ENCODE measurements around the gene ERC2.

ERC2 gene

DNA sequence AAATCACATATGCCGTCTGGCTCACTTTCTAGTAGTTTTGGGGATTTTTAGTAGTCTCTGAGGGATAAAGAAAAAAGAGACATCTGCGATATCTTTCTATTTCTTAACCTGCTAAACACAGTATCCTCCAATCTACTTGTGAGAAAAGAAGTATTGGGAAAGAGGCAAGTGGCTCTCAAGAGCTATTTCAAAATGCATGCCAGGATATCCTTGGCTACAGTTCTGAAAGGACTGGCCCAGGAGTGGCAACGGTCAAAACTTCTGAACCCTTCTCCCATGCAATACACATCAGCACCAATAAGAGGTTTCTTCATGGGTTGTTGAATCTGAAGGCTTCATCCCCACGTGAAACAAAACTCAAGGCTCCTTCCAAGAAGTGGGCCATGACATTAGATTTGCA is 777.1 kb downstream of the ERC2 start:
- no peak for DNase-seq

DNA sequence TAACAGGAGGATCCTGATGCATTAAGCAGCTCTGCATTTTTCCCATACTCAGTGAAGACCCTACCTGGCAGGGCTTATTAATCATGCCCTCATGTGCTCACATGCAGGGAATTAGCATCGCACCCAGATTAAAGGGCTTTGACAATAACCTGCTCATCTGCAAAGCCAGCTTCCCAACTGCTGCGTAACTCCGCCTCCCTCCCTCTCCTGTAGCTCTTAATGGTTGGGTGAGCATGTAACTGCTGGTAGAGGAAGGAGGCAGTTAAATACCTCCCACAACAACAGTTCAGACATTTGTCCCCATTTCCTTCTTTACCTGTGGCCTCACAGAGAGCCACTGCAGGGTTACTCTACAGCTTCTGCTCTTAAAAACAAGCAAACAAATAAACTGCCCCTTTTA is 777.5 kb downstream of the ERC2 start:
- no peak for DNase-seq

DNA sequence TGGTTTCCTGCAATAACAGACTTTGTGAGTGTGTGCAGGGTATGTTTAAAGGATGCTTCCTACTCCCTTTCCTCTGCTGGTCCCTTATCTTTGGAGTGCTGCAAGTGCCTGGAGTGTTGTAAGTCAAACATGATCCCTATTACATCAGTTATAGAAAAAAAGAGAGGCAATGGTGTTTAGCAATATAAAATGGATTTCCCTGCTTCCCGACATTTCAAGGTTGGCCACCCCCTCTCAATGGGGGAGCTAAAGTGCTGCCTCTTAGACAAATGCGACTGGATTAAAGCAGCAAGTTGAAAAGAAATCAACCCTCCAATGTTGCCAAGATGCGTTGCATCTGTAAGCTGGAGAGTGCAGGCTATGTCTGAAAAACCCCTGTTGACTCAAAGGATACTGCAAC is 778.1 kb downstream of the ERC2 start:
- DNase-seq = no peak

DNA sequence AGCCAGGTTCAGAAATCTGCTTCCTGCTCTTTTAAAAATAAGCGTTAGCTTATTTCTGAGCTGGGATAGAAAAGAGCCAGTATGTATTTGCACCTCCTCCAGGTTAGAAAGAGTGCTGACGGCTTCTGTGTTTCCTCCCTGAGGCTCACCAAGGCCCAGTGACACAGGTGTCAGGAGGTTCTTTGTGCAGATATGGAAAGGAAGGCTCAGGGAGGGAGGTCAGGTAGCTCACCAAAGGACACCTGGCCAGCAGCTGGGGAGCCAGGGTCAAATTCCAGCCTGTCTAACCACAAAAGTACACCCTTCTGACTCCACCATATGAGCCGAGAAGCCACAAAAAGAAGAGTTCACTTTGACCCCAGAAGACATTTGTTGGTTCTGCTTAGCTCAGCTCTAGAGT is 780.1 kb downstream of the ERC2 start:
- no peak for DNase-seq

DNA sequence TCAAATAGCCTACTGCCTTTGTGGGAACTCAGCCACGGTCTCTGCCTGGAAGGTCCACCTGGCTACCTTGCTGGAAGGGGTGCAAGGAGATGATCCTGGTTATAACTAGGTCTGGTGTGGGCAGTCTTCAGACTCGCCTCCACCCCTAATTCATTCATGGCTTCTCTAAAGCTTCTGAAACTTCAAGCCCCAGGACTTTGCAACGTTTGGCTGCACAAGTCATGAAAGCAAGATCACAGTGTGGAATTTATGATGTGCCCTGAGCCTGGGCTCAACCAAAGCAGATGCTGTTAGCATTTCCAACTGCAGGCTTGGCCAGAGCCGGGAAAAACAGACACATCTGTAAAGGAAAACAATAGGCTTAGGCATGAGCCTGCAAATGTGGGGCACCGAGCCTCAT is 780.7 kb downstream of the ERC2 start:
- no peak for DNase-seq

DNA sequence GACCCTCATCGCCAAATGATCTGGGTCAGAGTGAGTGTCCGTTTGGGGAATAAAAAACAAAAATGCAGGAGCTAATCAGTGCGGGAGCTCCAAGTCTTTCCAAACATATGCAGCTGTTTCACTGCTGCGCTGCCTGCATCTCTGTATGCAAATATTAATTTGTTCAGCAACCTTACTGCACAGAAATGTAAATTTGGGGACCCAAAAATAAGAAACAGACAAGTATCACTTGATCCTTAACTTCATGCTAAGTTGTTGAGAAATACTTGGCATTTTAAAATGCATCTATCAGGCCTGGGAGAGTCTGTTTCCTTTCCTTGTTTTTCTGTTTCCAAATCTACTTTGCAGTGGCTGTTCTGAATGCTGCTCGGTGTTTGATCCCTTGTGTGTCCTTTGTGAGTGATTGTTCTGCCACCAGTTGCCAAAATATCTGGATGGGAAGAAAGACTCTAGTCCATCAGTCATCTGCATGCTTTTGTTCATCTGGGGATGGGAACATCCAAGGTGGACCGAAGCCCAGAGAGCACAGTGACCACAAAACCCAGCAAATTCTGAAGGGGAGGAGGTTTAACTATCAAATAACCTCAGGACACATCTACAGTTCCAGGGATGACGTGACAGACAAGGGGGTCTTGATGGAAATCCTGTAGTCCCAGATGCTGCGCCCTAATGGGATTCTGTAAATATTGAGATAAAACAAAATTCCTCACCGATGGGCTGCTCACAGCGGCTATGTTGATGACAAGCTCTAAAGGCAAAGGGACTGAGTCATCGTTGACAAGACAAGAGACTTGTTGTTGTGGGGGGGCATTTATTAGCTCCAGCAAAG is 781.6 kb downstream of the ERC2 start:
- no peak for DNase-seq

DNA sequence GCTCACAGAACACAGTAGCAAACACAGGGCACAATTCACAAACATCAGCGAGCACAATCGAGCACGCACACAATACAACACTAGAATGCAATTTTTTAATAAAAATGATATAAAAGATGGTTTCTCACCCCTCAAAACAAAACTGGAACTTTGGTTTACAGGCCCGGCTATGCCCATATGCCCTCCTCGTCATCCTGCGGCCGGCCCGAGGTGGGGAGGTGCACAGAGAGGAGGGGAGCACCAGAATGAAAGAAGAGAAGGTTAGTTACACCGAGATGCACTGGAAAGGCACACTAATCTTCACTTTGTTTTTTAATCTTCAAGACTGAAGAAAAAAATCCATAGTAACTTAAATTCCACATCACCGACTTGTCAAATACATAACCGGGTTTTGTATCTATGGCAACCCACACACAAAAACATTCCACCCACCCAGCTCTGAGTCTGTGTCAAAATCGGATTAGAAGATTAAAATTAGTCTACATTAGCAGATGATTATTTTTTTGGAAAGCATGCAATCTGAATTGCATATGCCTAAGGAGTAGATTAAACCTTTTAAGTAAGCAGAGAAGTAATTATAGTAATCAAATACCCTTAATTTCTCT is 784.5 kb downstream of the ERC2 start:
- DNase-seq = no peak

DNA sequence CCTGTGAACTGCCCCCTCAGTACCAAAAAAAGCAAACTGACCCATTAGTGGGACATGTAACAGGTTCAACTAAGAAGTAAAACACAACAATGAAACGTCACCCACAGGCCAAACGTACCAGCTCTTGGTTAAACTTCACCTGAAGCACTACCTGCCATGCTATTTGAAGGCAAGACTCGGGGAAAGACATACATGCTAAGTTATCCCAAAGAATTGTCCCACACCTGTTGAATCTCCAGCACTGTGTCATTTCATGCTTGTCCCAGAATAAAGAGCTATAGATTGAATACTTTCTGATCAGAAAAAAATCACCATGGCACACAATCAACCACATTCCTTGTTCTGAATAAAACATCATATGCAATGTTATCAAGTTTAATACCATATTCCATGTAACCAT is 785.8 kb downstream of the ERC2 start:
- DNase-seq = no peak

DNA sequence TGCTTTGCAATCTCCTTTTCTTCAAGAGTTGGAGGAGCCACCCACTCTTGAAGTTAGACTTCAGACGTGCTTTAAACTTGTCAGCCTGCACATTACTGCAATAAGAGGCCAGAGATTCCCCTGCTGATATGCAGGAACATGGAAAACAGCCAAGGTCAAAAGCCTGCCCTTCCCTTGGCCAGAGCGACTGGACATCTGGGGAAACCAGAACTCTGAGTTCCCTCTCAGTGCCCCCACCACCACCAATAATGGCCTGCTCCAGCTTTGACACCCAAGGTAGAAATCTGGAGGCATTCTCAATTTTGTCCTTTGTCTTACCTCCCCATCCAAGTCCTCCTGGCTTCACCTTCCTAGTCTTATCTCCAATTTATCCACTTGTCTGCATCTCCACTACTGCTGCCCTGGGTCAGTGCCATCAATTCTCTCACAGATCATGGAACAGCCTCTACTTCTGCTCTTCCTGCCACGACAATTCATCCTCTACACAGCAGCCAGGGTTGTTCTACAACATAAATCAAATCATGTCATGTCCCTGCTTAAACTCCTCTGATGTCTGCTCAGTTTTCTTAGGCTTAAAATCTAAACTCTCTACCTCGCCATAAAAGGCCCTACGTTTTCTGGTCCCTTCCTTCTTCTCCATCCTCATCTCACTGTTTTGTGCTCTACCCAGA is 789.6 kb downstream of the ERC2 start:
- no peak for DNase-seq

DNA sequence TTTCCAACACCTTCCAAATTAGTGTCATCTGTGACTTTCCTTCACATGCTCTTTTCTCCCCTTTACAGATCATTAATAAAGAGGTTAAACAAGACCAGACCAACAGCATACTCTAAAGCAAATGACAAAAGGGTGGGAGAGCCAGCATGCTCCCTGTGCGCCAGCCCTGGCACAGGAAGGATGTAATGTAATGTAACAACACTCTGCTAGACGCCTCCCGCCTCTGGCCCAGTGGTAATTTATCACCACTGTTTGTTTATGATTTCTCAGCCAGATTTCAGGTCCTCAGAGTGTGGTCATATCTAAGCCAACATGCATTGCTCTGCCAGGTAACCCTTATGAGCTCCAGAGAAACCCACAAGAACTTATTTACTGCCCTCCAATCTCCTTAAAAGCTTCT is 791.6 kb downstream of the ERC2 start:
- no peak for DNase-seq

DNA sequence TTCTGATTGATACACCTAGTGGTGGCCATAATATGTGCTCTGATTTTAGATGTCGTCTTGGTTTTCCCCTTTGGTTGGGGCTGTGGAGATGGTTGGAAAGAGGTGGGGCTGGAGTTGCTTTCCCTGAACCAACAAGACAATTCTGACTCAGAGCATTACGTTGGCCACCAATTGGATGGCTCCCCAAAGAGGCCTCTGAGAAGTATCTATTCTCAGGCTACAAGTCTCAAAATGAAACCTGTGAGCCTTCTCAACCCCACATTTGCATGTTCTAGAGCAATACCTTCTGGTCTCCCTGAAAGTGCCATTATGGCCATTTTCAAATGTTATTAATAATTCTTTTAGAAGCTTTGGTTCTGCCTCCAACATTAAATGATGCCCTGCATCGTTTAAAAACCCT is 792.8 kb downstream of the ERC2 start:
- no peak for DNase-seq

DNA sequence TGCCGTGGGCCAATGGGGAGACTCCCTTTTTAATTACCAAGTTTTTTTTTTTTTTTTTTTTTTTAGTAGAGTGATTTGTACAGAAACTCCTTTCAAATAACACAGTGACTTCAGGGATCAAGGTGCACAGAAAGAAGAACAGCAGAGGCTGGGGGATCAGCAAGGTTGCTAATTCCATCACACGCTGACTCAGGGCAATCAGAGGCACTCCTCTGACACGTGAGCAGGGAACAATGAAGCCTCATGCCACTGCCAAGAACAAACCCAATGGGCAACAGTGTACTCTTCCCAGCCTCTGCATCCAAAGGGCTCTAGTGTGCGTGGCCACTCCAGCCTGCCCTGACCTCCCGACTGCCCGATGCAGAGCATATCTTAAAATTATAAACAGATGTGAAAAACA is 794.5 kb downstream of the ERC2 start:
- no peak for DNase-seq

DNA sequence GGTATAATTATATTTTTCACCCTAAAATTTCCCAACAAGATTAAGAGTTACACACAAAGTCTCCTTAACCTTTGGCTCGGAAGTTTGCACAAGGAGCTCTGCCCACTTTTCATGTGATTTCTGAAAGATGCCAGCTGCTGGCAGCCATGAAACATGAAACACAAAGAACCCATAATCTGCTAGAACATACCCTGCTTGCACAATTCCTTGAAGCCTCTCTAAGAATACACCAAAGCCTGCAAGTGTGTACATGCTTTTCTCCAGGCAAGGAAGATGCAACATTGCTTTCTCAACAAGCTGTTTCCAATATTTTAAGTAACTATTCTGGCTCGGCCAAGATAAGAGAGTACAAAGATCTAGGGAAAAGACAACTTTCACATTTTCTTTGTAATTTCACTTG is 799.1 kb downstream of the ERC2 start:
- DNase-seq = no peak

DNA sequence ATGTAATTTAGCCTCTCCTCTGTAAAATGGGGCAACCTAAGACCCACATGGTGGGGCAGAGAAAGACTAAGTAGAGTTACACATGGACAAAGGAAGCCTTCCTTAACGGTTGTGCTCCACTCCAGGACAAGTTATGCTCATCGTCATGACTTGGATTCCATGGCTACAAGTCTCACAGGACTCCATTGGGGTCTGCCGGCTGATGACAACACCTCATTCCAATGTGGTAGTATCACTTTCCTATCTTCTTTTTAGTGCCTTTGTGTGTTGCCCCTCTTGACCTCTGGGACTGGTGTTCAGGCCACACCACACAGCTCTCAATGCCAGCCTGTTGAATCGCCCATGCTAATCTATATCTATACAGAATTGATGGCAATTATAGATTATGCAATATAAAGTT is 799.9 kb downstream of the ERC2 start:
- no peak for DNase-seq

DNA sequence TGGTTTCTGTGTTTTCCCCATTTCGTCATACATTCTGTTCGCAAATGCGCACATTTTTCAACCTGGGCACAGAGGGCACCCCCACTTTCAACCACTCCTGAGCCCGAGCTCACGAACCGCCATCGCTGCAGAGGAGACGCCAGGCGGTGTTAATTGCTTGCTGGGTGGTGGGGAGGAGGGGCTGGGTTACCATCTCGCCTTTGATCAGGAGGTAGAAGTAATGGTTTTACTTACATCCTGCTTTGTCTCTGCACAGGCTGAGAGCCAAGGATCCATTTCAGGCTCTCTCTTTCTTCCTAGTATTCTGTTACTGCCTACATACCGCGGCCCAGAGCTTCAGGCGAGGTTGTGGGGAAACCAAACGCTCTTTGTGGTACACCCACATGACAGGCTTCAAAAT is 803.9 kb downstream of the ERC2 start:
- DNase-seq = no peak

DNA sequence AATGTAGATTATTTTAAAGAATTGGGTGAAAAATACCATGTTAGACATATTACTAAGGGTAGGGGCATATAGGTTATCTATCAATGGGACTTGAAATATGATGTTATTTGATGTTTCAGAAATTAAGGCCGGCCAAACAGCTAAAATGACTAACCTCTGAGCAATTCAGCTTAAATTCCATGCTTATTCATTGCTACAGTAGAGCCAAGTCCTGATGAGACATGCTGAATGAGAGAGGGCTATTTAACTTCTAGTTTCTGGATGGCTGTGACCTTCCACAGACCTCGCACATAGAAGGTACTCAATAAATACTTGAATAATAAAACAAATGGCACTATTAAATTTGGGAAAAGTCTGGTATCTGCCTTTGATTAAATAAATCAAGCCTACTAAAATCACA is 805.6 kb downstream of the ERC2 start:
- no peak for DNase-seq

DNA sequence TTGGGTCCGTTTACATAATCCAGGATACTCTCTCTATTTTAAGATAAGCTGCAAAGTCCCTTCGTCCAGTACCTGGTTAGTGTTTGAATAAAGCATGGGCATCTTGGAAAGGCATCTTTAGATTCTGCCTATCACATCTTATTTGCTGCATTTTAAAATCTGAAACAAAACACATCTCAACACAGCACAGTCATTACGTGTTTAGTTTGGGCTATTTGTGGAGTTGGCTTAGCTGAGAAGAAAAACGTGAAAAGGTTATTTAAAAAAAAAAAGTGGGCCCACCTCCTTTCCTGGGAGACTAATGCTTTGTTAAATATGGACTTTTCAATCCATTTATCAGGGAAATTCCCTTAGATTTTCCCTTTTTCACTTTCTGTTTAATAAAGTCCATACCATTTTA is 806.7 kb downstream of the ERC2 start:
- no peak for DNase-seq

DNA sequence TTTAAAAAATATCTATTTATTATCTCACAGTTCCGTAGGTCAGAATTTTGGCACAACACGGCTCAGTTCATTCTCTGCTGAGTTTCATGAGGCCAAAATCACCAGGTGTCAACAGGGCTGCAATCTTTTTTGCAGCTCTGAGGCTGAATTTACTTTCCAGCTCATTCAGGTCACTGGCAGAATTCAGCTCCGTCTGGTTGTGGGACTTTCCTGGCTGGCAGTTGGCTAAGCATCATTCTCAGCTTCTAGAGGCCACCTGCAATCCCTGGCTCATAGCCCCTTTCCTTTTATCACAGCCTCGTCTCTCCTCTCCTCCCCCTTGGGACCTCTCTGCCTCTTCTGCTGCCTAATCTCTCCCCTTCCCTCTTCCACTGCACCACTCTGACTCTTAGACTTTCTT is 807.1 kb downstream of the ERC2 start:
- no peak for DNase-seq

DNA sequence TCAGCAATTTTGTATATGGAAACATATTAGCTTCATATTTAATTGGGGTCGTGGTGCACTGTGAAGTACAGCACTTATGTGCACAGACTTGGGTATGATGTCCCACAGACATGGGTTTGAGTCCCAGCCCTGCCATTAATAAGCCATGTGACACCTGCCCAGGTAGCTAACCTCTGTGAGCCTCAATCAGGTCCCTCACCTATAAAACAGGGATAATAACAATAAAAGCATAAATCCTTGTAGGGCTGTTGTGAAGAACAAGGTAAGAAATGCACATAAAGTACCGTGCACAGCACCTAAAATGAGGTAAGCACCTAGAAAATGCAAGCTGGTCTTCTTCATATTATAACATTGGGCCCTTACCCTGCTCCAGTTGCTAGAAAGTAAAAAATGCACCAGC is 807.6 kb downstream of the ERC2 start:
- no peak for DNase-seq

DNA sequence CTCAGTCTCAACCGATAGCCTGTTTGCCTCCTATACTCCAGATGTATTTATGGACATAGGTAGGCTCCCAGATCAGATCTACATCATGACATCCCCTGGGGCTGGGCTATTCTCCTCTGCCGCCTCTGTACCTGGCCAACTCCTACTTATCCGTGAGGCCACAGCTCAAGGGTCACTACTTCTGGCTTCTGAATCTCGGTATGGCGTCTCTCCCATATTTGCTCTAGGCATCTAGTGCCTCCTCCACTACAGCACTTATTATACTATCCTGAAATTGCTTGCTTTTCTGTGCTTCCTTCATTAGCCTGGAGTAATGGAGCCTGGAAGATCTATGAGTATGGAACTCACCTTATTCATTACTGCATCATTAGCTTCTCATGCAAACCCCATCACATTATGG is 808.6 kb downstream of the ERC2 start:
- DNase-seq = no peak

DNA sequence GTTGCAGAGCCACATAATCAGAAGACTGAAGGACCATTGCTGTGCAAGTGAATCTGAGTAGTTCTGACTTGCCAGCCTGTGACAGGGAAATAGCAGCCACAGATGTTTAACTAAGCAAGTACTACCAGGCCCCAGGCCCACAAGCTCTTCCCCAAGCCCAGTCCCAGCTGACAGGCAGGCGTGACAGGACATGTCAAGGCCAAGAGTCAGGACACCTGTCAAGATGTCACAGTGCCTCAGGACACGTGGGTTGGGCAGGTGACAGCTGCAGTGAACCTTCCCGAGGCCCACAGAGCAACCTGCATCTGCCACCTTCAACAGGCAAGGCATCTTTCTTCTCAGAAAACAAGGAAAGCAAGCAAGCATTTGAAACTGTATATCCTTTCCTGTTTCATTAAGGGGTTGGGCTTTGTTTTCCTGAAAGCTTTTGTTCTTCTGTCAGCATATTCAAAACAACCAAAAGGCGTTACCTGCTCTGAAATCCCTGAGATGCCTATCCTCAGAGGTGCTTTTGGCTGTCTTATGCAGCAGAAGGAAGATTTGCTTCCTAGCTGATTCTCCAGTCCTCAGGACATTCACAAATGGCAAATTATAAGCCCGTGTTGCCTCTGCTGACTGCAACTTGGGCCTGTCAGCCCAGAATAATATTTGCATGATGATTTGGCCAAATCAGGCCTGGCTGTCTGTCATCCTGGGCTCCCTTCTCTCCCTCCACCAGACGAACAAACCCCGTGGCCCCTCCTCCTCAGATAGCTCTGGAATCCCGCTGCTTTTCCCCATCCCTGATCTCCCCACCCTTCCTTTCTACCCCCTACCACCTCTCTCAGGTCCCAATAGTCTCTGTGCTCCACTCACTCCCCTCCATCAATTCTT is 809.3 kb downstream of the ERC2 start:
- no peak for DNase-seq

DNA sequence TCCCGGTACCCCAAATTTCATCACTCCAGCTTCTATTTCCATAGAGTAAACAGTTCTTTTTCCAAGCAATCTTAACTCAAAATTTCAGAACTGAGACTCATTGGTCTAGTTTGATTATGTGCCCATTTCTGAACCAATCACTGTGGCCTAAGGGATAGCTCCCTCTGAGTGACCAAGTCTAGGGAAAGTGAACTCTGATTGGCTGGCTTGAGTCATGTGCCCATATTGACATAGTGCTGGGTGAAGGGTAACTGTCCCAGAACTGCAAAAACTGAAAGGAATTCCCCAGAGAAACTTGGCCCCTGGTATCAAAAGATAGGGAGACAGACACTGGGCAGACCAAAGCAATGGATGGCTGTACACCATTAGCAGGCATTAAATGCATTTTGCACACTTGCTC is 810.0 kb downstream of the ERC2 start:
- no peak for DNase-seq

DNA sequence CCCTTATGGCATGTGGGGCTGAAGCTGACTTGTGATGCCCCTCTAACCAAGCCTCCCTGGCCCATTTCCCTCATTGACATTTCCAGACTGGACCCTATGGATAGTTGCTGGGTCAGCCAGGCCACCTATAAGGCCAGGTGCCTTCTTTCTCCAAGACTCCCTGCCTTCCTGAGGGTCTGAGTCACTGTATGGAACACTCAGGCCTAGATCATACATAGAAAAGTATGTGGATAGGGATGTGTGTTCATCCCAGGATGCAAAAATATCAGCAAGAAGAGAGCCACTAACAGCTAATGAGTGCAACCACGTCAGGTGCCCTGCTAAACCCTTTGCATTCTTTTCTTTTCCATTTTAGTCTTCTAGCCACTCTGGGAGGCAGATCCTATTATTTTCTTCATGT is 812.7 kb downstream of the ERC2 start:
- no peak for DNase-seq
